ENCODE results near the gene PGM1.

The PGM1 gene

DNA sequence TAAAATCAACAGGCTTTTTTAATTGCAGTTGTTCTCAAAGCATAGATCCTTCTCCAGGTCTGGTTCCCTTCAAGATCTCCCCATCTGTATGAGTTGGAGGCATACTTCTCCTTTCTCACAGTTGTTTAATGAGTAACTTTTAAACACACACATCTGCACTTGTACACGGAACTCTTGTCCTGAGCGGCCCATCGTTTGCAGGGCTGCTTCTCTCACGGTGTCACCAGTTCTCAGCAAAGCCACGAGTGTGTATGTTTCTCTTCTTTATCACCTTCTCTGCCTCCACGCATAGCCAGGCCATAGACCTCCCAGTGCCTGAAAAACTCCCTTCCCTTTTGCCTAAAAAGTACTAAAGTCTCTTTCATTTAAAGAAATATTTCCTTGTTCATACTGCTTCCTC is 111.9 kb downstream of the PGM1 start:
- DNase-seq = no peak

DNA sequence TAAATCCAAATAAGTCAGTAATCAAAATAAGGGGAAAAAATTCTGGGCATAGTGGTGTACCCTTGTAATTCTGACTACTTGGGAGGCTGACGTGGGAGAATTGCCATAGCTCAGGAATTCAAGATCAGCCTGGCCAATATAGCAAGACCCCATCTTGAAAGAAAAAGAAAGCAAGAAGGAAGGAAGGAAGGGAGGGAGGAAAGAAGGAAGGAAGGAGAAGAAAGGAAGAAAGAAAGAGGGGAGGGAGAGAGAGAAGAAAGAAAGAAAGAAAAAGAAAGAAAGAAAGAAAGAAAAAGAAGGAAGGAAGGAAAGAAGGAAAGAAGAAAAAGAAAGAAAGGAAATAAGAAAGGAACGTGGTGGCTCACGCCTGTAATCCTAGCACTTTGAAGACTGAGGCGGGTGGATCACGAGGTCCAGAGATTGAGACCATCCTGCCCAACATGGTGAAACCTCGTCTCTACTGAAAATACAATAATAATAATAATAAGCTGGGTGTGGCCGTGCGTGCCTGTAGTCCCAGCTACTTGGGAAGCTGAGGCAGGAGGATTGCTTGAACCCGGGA is 116.1 kb downstream of the PGM1 start:
- DNase-seq = no peak

Data from EL (cell line).